Trophoblast cell (in vitro differentiated cells and primary cell): ENCODE results near the gene FGF3.

Experiments
- DNase-seq, 2 donors: peaks; one replicate each; pipeline ENCODE4 v3.0.0-alpha.2; 2016
- H2AFZ ChIP-seq: 2 replicates; pipeline ENCODE4 v1.6.1; 2013; ENCODE audit warnings: low read length, moderate library complexity, mild to moderate bottlenecking; ENCODE audit not compliant: insufficient read depth, poor library complexity
- H2AK5ac ChIP-seq: 2 replicates; pipeline ENCODE4 v1.6.1; 2013; ENCODE audit warnings: mild to moderate bottlenecking, low read length
- H2BK120ac ChIP-seq: 2 replicates; pipeline ENCODE4 v1.6.1; 2013; ENCODE audit warnings: low read length, mild to moderate bottlenecking, moderate library complexity; ENCODE audit not compliant: insufficient read depth, poor library complexity
- H2BK12ac ChIP-seq: 2 replicates; pipeline ENCODE4 v1.6.1; 2013; ENCODE audit warnings: mild to moderate bottlenecking, low read length, moderate library complexity
- H2BK5ac ChIP-seq: 2 replicates; pipeline ENCODE4 v1.6.1; 2013; ENCODE audit warnings: low read length, low read depth, moderate library complexity, mild to moderate bottlenecking; ENCODE audit not compliant: poor library complexity
- H3K14ac ChIP-seq: 2 replicates; pipeline ENCODE4 v1.6.1; 2013; ENCODE audit warnings: mild to moderate bottlenecking, low read length
- H3K18ac ChIP-seq: 2 replicates; pipeline ENCODE4 v1.6.1; 2013; ENCODE audit warnings: mild to moderate bottlenecking, low read length
- H3K23ac ChIP-seq: 2 replicates; pipeline ENCODE4 v1.6.1; 2013; ENCODE audit warnings: low read length
- H3K27ac ChIP-seq: 2 replicates; pipeline ENCODE4 v1.5.1; 2013; ENCODE audit warnings: low read depth, mild to moderate bottlenecking, inconsistent platforms, low read length, moderate library complexity
- H3K27me3 ChIP-seq: 2 replicates; pipeline ENCODE4 v1.6.1; 2013; ENCODE audit warnings: inconsistent platforms, mild to moderate bottlenecking, low read length, moderate library complexity; ENCODE audit not compliant: insufficient read depth
- H3K36me3 ChIP-seq, 2 experiments: 1 replicate in 1 of 2; 2 replicates in 1 of 2; pipeline ENCODE4 v1.6.1; 2013; ENCODE audit warnings: low read length in 2 of 2, mild to moderate bottlenecking in 2 of 2, moderate library complexity in 1 of 2; ENCODE audit not compliant: insufficient read depth in 2 of 2, control insufficient read depth in 1 of 2
- H3K4ac ChIP-seq: 2 replicates; pipeline ENCODE4 v1.6.1; 2013; ENCODE audit warnings: low read depth, mild to moderate bottlenecking, low read length, moderate library complexity
- H3K4me1 ChIP-seq, 2 experiments: 1 replicate in 1 of 2; 2 replicates in 1 of 2; pipeline ENCODE4 v1.6.1; 2013; ENCODE audit warnings: low read length in 2 of 2, mild to moderate bottlenecking in 2 of 2, moderate library complexity in 1 of 2; ENCODE audit not compliant: insufficient read depth in 2 of 2, control insufficient read depth in 1 of 2
- H3K4me2 ChIP-seq: 2 replicates; pipeline ENCODE4 v1.6.1; 2013; ENCODE audit warnings: inconsistent platforms, mild to moderate bottlenecking, low read length, moderate library complexity
- H3K4me3 ChIP-seq: 2 replicates; pipeline ENCODE4 v1.5.1; 2013; ENCODE audit warnings: mild to moderate bottlenecking, low read depth, low read length, inconsistent platforms
- H3K79me1 ChIP-seq: one replicate; pipeline ENCODE4 v1.6.1; 2013; ENCODE audit warnings: low read length
- H3K79me2 ChIP-seq: 2 replicates; pipeline ENCODE4 v1.6.1; 2013; ENCODE audit warnings: low read length, mild to moderate bottlenecking; ENCODE audit not compliant: control insufficient read depth, insufficient read depth, poor library complexity
- H3K9ac ChIP-seq: 2 replicates; pipeline ENCODE4 v1.6.1; 2013; ENCODE audit warnings: mild to moderate bottlenecking, low read length
- H3K9me3 ChIP-seq: 2 replicates; pipeline ENCODE4 v1.6.1; 2013; ENCODE audit warnings: low read depth, mild to moderate bottlenecking, control low read depth, inconsistent platforms, low read length; ENCODE audit not compliant: insufficient read depth
- H4K12ac ChIP-seq: 2 replicates; pipeline ENCODE4 v1.6.1; 2013; ENCODE audit warnings: low read depth, mild to moderate bottlenecking, low read length, moderate library complexity
- H4K8ac ChIP-seq: 2 replicates; pipeline ENCODE4 v1.6.1; 2013; ENCODE audit warnings: low read depth, mild to moderate bottlenecking, low read length, moderate library complexity
- H4K91ac ChIP-seq: one replicate; pipeline ENCODE4 v1.6.1; 2013; ENCODE audit warnings: low read depth, mild to moderate bottlenecking, low read length, moderate library complexity
- WGBS: extraction: QIAGEN DNeasy Blood & Tissue Kit; methylation state at CpG from one replicate; pipeline ENCODE4 v1.1.7; 2013; ENCODE audit warnings: missing lambda C conversion rate; ENCODE audit not compliant: insufficient read length, insufficient coverage; ENCODE audit errors: extremely low coverage; 5-methylcytosine and 5-hydroxymethylcytosine counted together

FGF3 gene

GRCh38 chr11:69828971-69829344, 9.7 kb upstream of the FGF3 start:
- H4K12ac ChIP-seq = no peak overlapping the region
- no peak overlapping the region for H3K4ac ChIP-seq
- no peak overlapping the region for H2BK120ac ChIP-seq
- no CpG with 5 or more reads among the region's 6 CpGs for WGBS
- no peaks in the 10 kb centered on the region for H3K79me1 ChIP-seq
- no peaks in the 10 kb centered on the region for H3K27me3 ChIP-seq
- H2BK5ac ChIP-seq = no peak overlapping the region
- H4K91ac ChIP-seq = no peak overlapping the region
- DNase-seq = no peak
- no peak overlapping the region for H3K27ac ChIP-seq
- H3K9me3 ChIP-seq = peaks cover 3% of the 10 kb centered on the region
- no peak overlapping the region for H3K9ac ChIP-seq
- no peak overlapping the region for H3K4me3 ChIP-seq
- H3K79me2 ChIP-seq = no peaks in the 10 kb centered on the region
- H3K18ac ChIP-seq = no peak overlapping the region
- no peak overlapping the region for H2AK5ac ChIP-seq
- H3K14ac ChIP-seq = no peak overlapping the region
- no peak overlapping the region for H2AFZ ChIP-seq
- H3K4me2 ChIP-seq = no peak overlapping the region
- no peak overlapping the region for H3K23ac ChIP-seq
- H3K4me1 ChIP-seq = peaks cover 0 to 2% of the 10 kb centered on the region in 2 experiments
- no peak overlapping the region for H4K8ac ChIP-seq
- no peaks in the 10 kb centered on the region for H3K36me3 ChIP-seq
- no peak overlapping the region for H2BK12ac ChIP-seq

GRCh38 chr11:69828276-69828970, 9.2 kb upstream of the FGF3 start:
- no peak overlapping the region for H2AFZ ChIP-seq
- no peak overlapping the region for H2AK5ac ChIP-seq
- no peak overlapping the region for H3K4me2 ChIP-seq
- H3K4ac ChIP-seq = no peak overlapping the region
- no peak overlapping the region for H2BK5ac ChIP-seq
- H3K79me1 ChIP-seq = no peaks in the 10 kb centered on the region
- no peak for DNase-seq
- H3K9ac ChIP-seq = no peak overlapping the region
- H3K27ac ChIP-seq = no peak overlapping the region
- H3K23ac ChIP-seq = no peak overlapping the region
- H3K18ac ChIP-seq = no peak overlapping the region
- H3K27me3 ChIP-seq = no peaks in the 10 kb centered on the region
- peaks cover 3% of the 10 kb centered on the region for H3K9me3 ChIP-seq
- H3K4me1 ChIP-seq = peaks cover 2 to 6% of the 10 kb centered on the region in 2 experiments
- no peaks in the 10 kb centered on the region for H3K79me2 ChIP-seq
- H3K36me3 ChIP-seq = no peaks in the 10 kb centered on the region
- H2BK120ac ChIP-seq = no peak overlapping the region
- H4K12ac ChIP-seq = no peak overlapping the region
- no peak overlapping the region for H4K8ac ChIP-seq
- no CpG with 5 or more reads among the region's 12 CpGs for WGBS
- H3K14ac ChIP-seq = no peak overlapping the region
- no peak overlapping the region for H3K4me3 ChIP-seq
- H2BK12ac ChIP-seq = no peak overlapping the region
- no peak overlapping the region for H4K91ac ChIP-seq

- no CpG with 5 or more reads among the region's 10 CpGs for WGBS
- no peak overlapping the region for H2AK5ac ChIP-seq
Observed at GRCh38 chr11:69826773-69827172, 7.6 kb upstream of the FGF3 start.

GRCh38 chr11:69825941-69826340, 6.7 kb upstream of the FGF3 start:
- H2BK120ac ChIP-seq = no peak overlapping the region
- WGBS = no CpG with 5 or more reads among the region's 8 CpGs

More at GRCh38 chr11:69826773-69827172, 7.6 kb upstream of the FGF3 start:
- Histone ChIP-seq H3K4me2 (no peak overlapping the region), H2BK5ac (no peak overlapping the region), H3K14ac (no peak overlapping the region), H3K4me3 (no peak overlapping the region), H3K27me3 (no peaks in the 10 kb centered on the region), H3K23ac (no peak overlapping the region), H3K9ac (no peak overlapping the region), H4K8ac (no peak overlapping the region), H3K9me3 (peaks cover 3% of the 10 kb centered on the region), H2BK120ac (no peak overlapping the region), H3K27ac (no peak overlapping the region), H3K79me1 (no peaks in the 10 kb centered on the region), H2BK12ac (no peak overlapping the region), H4K12ac (no peak overlapping the region), H3K18ac (no peak overlapping the region), H3K4me1 (peaks cover 2 to 6% of the 10 kb centered on the region in 2 experiments), H4K91ac (no peak overlapping the region), H3K4ac (no peak overlapping the region), H3K79me2 (no peaks in the 10 kb centered on the region), H3K36me3 (no peaks in the 10 kb centered on the region), H2AFZ (no peak overlapping the region)
- no peak for DNase-seq

More at GRCh38 chr11:69825941-69826340, 6.7 kb upstream of the FGF3 start:
- peaks cover 2 to 6% of the 10 kb centered on the region in 2 experiments for H3K4me1 ChIP-seq
- peaks cover 2% of the 10 kb centered on the region for H3K27me3 ChIP-seq
- H3K4me3 ChIP-seq = no peak overlapping the region
- H3K9ac ChIP-seq = no peak overlapping the region
- H3K27ac ChIP-seq = no peak overlapping the region
- H3K4ac ChIP-seq = no peak overlapping the region
- peaks cover 5% of the 10 kb centered on the region for H3K9me3 ChIP-seq
- no peak overlapping the region for H2AFZ ChIP-seq
- H4K12ac ChIP-seq = no peak overlapping the region
- no peak for DNase-seq
- H2BK12ac ChIP-seq = no peak overlapping the region
- no peak overlapping the region for H3K23ac ChIP-seq
- H3K79me2 ChIP-seq = no peaks in the 10 kb centered on the region
- H4K91ac ChIP-seq = no peak overlapping the region
- no peak overlapping the region for H3K4me2 ChIP-seq
- no peak overlapping the region for H2AK5ac ChIP-seq
- no peak overlapping the region for H3K14ac ChIP-seq
- H4K8ac ChIP-seq = no peak overlapping the region
- H3K36me3 ChIP-seq = no peaks in the 10 kb centered on the region
- no peak overlapping the region for H2BK5ac ChIP-seq
- no peak overlapping the region for H3K18ac ChIP-seq
- H3K79me1 ChIP-seq = no peaks in the 10 kb centered on the region
